GM12873 (cell line): ENCODE measurements around the gene NEK11.

ENCODE experiments used
- TF ChIP-seq, protein P1 (sequence below): IDR thresholded peaks from 2 replicates; pipeline ENCODE4 v1.5.1; 2012; ENCODE audit warnings: low read depth, mild to moderate bottlenecking, moderate library complexity, low read length, control low read depth; ENCODE audit not compliant: insufficient read depth; ENCODE audit errors: missing control alignments

Gene NEK11

DNA sequence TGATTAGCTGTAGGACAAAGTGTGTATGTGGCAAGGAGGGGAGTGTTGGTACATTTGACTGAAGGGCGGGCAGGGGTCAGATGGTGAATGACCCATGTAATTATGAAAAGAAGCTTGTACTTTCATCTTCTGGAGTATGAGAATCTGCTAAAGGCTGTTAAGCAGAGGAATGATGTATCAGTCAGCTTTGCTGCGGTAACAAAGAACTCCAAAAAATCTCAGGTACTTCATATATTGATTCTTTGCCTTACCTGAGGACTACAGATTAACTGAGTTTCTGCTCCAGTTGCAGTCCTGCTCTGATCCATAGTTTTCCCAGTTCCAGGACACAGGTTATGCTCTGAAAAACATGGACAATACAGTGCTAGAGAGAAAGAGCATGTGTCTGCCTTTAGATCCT is 115.1 kb downstream of the NEK11 start:
- TF ChIP-seq, protein P1, sequence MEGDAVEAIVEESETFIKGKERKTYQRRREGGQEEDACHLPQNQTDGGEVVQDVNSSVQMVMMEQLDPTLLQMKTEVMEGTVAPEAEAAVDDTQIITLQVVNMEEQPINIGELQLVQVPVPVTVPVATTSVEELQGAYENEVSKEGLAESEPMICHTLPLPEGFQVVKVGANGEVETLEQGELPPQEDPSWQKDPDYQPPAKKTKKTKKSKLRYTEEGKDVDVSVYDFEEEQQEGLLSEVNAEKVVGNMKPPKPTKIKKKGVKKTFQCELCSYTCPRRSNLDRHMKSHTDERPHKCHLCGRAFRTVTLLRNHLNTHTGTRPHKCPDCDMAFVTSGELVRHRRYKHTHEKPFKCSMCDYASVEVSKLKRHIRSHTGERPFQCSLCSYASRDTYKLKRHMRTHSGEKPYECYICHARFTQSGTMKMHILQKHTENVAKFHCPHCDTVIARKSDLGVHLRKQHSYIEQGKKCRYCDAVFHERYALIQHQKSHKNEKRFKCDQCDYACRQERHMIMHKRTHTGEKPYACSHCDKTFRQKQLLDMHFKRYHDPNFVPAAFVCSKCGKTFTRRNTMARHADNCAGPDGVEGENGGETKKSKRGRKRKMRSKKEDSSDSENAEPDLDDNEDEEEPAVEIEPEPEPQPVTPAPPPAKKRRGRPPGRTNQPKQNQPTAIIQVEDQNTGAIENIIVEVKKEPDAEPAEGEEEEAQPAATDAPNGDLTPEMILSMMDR, result no peak

DNA sequence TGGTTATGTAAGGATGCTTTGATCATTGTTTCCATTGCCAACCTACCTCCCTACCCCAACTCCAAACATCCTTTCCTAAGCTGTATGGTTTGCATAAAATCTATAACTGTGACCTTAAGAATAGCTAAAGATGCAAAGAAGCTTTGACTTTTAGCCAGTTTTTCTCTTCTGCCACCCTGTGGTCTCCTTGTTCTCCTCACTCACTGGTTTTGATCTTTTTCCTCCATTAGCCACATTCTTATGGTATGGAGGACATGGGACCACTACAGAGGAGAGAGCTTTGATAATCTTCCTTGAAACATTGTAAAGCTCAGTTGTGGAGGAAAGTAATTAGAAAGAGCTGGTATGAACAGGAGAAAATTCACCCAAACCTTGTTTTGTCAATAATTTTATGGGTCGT is 115.9 kb downstream of the NEK11 start:
- TF ChIP-seq, protein P1, result no peak

DNA sequence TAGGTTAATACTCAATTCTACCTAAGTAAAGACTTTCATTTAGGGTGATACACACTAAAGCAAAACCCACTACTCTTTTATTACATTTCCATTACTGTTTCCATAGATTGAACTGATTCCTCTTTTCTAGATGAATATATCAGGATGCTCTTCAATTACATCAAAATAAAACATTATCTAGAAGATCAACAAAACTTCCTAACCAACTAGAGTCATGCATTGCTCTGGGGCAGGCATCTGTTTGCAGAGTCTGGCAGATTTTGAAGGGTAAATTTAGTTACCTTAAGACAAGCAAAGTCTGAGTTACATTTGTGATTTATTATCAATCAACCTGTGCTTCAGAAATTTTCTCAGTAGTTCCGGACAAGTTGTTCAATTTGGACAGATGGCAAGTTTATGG is 117.1 kb downstream of the NEK11 start:
- TF ChIP-seq, protein P1, result no peak

DNA sequence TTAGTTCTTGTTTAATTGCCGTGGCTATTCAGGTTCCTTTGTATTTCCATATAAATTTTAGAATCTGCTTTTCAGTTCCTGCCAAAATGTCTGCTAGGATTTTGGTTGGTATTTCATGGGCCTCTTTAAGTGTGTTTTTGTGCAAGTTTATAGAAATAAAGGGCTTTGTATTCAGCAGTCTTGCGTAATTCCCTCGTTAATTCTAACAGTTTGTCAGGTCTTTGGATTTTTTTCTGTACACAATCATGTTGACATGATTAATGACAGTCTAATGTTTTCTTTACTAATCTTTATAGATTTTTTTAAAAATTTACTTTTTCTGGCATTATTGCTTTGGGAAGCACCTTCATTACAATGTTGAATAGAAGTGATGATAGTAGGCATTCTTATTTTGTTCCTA is 120.9 kb downstream of the NEK11 start:
- TF ChIP-seq, protein P1, result no peak

DNA sequence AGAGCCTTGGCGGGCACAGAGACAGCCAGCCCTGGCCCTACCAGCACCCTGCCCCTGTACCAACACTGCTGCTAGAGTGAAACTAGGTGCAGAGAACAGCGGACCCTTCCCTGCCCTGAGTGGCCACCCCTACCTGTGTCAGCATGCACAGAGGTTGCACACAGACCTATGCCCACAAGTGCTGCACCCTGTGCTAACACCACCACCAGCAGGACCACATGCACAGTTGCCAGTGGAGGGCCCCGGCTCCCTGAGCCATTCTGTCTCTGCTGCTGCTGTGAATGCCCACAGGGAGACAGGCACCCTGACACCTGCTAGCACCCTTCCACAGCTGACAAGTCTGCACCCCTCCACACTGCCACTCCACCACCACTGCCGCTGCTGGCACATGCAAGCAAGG is 131.8 kb downstream of the NEK11 start:
- TF ChIP-seq, protein P1, result no peak

DNA sequence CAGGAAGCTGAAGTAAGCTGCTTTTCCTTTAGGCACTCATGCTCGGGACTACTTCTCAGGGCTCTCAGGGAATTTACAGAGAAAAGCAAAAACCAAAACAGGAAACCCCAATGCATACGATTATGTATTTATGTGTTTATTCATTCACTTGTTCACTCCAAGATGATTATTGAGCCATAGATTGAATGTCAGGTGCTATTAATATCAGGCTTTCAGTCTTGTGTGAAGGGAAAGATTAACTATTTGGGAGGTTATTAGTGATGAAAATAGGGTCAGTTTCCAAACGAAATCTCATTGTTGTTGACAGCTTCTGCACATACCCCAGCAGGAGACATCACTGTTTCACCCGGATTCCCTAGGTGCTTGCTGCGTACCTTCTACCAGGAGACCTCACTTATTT is 135.8 kb downstream of the NEK11 start:
- TF ChIP-seq, protein P1, result no peak

DNA sequence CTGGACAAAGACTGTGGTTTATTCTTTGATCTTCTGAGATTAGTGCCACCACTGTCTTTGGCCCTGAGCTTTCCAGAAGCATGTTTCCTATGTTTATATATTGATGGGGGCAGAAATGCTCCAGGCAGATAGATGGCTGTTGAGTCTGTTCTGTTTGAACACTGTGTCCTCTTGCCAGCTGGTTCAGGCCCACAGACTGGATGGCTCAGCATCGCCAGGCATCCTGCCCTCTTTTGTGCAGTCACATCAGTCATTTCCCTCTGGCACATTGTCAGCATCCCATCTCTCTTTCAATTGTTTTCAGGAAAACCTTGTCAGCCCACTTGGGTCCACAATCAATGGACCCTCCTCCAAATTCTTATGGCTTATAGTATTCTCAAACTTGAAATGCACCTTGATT is 141.2 kb downstream of the NEK11 start:
- TF ChIP-seq, protein P1, result no peak
